GM12891 (cell line): Measurements from ENCODE around the gene C2orf92.
"Not testable (repeated sequence)": the region's sequence is repeated elsewhere in the genome, so short reads cannot be mapped to it uniquely, and the experiment has no call there.

ENCODE experiments used
- POLR2A ChIP-seq: IDR thresholded peaks from 2 replicates; pipeline ENCODE4 v1.6.1; 2011; ENCODE audit warnings: low read depth, low read length, control low read depth
- POLR2AphosphoS5 ChIP-seq: IDR thresholded peaks from 2 replicates; pipeline ENCODE4 v1.6.1; 2011; ENCODE audit warnings: low read depth, low read length, control low read depth
- TAF1 ChIP-seq: IDR thresholded peaks from 2 replicates; pipeline ENCODE4 v1.6.1; 2011; ENCODE audit warnings: low read depth, low read length, control low read depth

GRCh38 chr2:97625354-97626048 lies 44.0 kb upstream of the C2orf92 start:
- TF ChIP-seq POLR2A, POLR2AphosphoS5, TAF1: not testable (repeated sequence)
